HG03432 (cell line): ENCODE results near the gene PTPA.

ENCODE experiments used
- ATAC-seq: cut with Tn5 transposase; IDR thresholded peaks from one replicate; pipeline ENCODE4 v1.9.1; 2021; ENCODE audit warnings: mild to moderate bottlenecking, moderate library complexity; ENCODE audit not compliant: unreplicated experiment

PTPA gene

DNA sequence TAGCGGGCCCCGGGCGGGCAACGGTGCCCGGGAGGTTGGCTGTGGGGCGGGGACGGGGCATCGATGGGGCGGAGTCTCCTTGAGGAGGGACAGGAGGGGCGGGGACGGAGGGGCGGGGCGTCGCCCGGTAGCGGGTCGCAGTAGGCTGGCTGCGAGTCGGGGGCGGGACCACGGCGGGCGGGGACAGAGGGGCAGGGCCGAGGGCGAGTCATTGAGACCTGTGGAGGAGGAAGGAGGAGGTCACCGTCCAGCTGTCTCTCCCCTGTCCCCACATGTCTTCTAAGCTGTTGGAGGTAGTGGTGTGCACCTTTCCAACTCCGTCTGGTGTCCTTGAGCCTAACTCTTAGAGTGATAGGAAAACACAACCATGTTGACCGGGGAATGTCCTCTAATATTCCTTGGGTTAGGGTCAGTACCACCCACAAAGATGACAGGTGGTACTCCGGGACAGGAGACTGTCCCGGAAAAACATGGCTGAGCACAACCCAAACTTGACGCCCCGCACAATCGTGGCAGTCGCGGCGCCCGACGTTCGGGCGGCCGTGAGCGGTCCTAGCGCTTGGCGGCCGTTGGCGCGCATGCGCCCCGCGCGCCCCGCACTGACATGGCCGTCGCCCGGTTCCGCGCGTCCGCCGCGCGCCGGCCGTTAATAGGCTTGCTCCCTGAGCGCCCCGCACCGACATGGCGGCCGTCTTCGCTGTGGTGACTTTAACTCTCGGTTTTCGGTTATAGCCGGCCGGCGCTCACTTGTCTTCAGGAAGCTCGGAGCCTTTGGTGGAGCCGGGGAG lies at the start of gene PTPA, which contains the start of gene CRAT:
TSS of gene PTPA (plus strand) at position 676 of the 788 bp plus-strand sequence. CDS start 186 bp downstream, outside the sequence.
TSS of gene CRAT (minus strand) at position 54 of the 788 bp plus-strand sequence. CDS start 284 bp downstream, outside the sequence.
- ATAC-seq = peak; percentile 84

- no peak for ATAC-seq
Measured at GRCh38 chr9:129063061-129063460, 48.2 kb upstream of the PTPA start.

GRCh38 chr9:129064499-129064908 lies 46.7 kb upstream of the PTPA start:
- no peak for ATAC-seq

DNA sequence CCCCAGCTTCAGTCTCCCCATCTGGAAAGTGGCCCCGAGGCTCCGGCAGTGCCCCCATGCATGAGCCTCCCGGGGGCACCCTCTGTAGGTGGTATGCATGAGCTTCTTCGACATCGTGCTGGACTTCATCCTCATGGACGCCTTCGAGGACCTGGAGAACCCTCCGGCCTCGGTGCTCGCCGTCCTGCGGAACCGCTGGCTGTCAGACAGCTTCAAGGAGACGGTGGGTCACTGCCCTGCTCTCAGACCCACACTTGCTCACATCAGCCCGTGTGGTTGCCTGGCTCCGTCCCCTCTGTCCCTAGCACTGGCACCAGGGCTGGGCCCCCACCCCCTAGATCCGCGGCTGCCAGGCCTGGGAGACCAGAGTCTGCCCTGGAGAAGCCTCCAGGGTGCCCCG lies 43.1 kb upstream of the PTPA start:
- ATAC-seq = no peak

GRCh38 chr9:129068990-129069861 lies 42.0 kb upstream of the PTPA start:
- peak; percentile 73 for ATAC-seq

DNA sequence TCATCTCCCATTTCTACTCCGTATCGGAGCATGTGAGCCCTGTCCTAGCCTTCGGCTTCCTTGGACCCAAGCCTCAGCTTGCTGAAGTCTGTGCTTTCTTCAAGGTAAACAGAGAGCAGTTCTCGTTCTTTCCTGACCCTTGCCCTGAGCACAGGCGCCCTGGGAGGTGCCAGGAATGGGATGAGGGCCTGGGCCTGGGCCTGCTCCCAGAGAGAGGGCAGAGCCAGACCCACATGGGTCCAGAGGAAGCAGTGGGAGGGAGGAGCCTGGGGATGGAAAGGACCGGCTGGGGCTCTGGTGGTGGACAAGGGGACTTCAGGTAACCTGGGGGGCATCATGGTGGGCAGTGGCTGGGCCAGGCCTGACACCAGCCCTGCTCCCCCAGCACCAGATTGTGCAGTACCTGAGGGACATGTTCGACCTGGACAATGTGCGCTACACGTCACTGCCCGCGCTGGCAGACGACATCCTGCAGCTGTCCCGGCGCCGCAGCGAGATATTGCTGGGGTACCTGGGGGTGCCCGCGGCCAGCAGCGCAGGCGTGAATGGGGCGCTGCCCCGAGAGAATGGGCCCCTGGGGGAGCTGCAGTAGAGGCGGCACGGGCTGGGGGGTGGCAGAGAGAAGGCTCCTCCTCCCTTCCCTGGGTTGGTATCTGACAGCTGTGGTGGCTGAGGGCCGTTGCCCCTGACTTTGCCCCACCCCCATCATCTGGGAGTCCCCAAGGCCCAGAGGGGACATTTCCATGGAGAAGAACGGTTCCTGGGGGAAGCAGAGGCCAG lies 41.2 kb upstream of the PTPA start:
- ATAC-seq = no peak

- ATAC-seq = no peak
Measured at GRCh38 chr9:129070696-129071525, 40.3 kb upstream of the PTPA start.

DNA sequence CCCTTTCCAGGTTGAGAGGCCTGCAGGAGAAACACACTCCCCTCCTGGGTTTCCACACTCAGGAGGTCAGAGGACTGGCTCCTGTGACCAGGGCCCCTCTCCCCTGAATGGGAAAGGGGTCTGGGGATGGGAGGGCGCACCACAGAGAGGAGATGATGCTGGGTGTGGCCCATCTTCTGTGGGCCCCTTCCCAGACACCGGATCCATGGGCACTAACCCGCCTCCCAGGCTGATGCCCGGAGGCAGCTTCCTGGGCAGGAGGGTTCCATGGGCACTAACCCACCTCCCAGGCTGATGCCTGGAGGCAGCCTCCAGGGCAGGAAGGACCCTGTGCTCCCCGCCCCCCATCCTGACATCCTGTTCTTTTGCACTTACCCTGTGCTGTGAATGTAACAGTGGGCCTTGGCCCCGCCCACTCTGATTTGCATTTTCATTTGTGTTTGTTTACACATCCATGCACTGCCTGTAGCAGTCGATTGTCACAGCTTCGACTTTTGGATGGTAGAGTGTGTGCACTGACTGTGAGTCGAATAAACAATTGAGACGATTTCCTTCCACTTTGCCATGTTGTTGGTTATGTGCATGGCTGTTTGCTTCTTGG lies 39.6 kb upstream of the PTPA start:
- ATAC-seq = no peak

DNA sequence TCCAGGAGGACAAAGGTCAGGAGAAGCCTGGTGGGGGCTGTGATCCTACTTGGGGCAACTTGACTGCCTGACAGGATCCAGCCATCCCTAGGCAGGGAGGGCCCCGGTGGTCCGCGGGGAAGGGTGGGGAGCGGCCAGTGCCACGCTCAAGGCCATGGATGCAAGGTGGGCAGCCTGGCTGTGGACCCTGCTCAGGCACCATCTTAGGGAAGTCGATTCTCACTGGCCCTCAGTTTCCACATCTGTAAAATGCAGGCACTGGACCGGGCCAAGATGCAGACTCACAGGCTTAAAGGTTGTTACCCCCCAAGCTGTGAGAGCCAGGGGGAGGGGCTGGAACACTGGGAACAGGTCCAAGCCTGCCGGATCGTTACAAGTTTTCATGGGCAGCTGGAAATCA lies 39.0 kb upstream of the PTPA start:
- no peak for ATAC-seq

GRCh38 chr9:129073404-129073803 lies 37.8 kb upstream of the PTPA start:
- no peak for ATAC-seq

DNA sequence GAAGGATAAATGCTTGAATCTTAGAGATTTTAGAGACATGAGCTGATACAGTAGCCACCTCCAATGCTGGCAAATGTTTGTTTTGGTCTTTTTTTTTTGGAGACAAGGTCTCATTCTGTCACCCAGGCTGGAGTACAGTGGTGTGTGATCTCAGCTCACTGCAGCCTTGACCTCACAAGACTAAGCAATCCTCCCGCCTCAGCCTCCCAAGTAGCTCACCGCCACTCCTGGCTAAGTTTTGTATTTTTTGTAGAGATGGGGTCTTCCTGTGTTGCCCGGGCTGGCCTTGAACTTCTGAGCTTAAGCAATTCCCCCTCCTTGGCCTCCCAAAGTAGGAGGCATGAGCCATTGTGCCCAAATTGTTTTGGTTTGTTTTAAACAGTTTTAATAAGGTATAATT lies 37.1 kb upstream of the PTPA start:
- no peak for ATAC-seq

DNA sequence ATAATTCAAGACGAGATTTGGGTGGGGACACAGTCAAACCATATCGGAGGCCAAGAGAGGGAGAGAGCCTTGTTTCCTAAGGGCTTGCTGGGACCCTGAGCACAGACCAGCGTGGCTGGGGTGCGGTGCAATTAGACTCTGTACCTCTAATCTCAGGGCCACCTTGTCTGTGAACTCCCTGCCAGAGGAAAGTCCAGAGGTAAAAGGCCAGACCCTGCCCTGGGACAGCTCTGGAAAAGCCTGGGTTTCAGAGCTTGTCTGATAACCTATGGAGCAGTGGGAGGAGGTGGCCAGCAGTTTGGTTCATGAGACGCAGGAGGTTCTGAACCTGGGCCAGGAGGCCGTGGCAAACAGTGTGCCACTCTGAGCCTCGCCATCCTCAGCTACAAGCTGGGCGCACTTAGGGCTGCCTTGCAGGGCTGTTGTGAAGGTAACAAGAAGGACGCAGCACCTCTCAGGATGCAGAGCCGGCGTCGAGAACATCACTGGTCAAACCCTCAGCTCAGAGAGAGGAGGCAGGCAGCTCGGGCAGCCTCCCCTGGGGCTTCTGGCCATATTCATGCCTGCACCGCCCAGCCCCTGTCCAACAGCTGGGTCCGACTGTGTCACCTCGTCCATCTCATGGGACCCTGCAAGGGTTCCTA lies 35.1 kb upstream of the PTPA start:
- ATAC-seq = no peak

DNA sequence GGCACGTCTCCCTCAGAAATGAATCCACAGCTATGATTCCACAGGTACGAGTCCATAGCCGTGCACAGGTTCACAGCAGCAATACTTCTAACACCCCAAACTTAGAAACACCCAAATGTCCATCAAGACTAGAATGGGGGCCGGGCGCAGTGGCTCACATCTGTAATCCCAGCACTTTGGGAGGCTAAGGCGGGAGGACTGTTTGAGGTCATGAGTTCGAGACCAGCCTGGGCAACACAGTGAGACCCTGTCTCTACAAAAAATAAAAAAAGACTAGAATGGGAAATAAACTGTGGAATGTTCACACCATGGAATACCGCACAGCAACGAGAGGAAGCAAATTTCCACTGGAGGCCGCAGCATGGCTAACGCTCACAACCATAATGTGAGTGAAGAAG lies 34.6 kb upstream of the PTPA start:
- no peak for ATAC-seq

DNA sequence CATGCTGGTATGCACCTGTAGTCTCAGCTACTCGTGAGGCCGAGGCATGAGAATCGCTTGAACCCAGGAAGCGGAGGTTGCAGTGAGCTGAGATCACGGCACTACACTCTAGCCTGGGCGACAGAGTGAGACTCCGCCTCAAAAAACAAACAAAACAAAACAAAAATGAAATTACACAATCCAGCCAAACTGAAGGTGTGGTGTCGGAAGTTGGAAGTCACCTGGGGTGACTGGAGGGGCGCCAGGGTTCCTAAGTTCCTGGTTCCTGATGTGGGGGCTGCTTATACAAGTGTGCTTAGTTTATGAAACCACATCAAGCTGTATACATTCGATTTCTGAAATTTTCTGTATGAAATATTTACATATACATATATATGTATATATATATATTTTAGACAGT lies 34.0 kb upstream of the PTPA start:
- ATAC-seq = no peak

DNA sequence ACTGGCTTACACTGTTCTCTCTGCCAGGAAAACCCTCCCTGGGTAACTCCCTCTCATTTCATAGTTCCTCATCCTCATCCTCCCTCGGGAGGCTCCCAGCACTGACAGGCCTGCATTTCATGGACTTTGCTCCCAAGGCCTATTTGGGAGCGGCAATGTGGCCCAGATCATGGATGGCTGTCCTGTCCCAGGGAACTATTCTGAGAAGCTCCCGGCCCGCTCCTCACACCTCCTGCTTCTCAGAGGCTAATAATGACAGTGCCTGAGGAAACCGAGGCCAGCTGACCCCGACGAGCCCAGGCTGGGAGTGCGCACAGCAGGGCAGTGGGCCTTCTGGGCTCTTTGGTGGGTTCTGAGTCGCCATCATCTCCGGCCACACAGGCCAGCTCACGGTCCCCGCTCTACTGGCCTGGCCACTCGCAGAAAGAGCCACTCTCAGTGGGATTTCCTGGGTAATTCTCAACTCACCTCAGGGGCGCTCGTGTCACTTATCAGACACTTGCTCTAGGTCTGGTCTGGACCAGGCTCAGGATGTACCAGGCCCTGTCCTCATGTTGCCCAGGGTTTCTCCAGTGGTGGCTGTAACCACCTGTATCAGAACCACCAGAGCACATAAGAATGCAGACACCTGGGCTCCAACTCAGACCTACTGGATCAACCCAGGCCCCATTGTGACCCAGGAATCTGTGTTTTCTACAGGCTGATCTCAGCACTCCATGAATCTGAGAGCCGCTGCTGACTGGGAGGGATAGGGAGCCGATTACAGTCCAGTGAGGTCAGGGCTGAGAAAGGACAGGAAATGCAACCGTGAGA lies 32.3 kb upstream of the PTPA start:
- no peak for ATAC-seq

DNA sequence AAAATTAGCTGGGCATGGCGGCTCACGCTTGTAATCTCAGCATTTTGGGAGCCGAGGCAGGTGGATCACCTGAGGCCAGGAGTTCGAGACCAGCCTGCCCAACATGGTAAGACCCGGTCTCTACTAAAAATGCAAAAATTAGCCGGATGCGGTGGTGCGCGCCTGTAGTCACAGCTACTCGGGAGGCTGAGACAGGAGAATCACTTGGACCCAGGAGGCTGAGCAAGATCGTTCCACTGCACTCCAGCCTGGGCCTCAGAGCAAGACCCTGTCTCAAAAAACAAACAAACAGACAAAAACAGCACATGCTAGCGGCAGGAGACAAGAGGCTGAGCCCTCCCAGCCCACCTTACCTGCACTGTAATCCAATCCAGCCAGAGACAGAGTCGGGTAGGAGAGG lies 31.4 kb upstream of the PTPA start:
- ATAC-seq = no peak

- no peak for ATAC-seq
Measured at GRCh38 chr9:129080298-129080600, 31.0 kb upstream of the PTPA start.

GRCh38 chr9:129080601-129081387 lies 30.4 kb upstream of the PTPA start, which contains the start of gene DOLPP1:
TSS of gene DOLPP1 (plus strand) at chr9:129081111. CDS start at chr9:129081132, 21 bp downstream.
- peak; percentile 92 for ATAC-seq
